ENCODE measurements around the gene ZFYVE28. TPM values are rescaled to one million over a fixed set of nuclear protein-coding genes. Genes with fewer than 3 reads are reported as not detected.

The ZFYVE28 gene
- total RNA-seq, 1 donor from 2014 or later: 11.3 TPM

DNA sequence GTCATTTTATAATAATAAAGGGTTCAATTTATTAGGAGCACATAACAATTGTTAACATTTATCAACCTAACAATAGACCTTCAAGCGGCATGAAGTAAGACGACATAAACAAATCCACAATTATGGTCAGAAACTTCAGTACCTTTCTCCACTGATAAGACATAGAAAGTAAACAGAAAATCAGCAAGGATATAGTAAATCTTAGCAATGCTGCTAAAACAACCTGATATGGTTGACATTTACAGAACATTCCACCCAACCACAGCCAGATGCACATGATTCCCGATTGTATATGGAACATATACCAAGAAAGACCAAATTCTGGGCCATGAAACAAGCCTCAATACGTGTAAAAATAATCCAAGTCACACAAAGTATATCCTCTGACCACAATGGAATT, 71.3 kb downstream of the ZFYVE28 start:
- DNase-seq (ENCODE audit: extremely low spot score in 2 of 2): no peak
- no peak overlapping the region for H3K4me3 ChIP-seq
- H3K36me3 ChIP-seq: no peaks in the 10 kb centered on the region
- H3K4me1 ChIP-seq: no peaks in the 10 kb centered on the region
- no peaks in the 10 kb centered on the region for H3K27me3 ChIP-seq
- H3K27ac ChIP-seq: no peak overlapping the region
- intact Hi-C loops (cut with DNase I): no loop called here
- H3K9me3 ChIP-seq: no peaks in the 10 kb centered on the region
- TF ChIP-seq POLR2AphosphoS5 (IDR thresholded peaks at IDR 0.05; ENCODE audit: insufficient read depth in 1 of 2, low read depth in 1 of 2) (no peak), POLR2A (IDR thresholded peaks at IDR 0.05) (no peak)
- TF ChIP-seq, protein P1, sequence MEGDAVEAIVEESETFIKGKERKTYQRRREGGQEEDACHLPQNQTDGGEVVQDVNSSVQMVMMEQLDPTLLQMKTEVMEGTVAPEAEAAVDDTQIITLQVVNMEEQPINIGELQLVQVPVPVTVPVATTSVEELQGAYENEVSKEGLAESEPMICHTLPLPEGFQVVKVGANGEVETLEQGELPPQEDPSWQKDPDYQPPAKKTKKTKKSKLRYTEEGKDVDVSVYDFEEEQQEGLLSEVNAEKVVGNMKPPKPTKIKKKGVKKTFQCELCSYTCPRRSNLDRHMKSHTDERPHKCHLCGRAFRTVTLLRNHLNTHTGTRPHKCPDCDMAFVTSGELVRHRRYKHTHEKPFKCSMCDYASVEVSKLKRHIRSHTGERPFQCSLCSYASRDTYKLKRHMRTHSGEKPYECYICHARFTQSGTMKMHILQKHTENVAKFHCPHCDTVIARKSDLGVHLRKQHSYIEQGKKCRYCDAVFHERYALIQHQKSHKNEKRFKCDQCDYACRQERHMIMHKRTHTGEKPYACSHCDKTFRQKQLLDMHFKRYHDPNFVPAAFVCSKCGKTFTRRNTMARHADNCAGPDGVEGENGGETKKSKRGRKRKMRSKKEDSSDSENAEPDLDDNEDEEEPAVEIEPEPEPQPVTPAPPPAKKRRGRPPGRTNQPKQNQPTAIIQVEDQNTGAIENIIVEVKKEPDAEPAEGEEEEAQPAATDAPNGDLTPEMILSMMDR (IDR thresholded peaks at IDR 0.05): no peak

DNA sequence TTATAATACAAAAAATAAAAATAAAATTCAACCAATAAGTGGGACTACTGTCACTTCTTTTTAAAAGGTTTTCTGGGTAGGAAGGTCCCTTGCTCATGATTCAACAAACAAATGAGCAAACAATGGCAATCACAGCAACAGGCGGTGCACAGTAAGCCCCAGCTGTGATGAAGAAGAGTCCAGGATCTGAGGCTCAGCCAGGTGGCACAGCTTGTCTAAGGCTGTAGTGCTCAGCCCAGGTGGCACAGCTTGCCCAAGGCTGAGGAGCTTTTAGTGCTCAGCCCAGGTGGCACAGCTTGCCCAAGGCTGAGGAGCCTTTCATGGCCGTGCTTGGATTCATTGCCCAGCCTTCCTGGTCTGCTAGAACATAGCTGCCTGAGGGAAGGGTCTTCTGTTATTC, 75.0 kb downstream of the ZFYVE28 start:
- H3K27me3 ChIP-seq: no peaks in the 10 kb centered on the region
- H3K27ac ChIP-seq: no peak overlapping the region
- no peaks in the 10 kb centered on the region for H3K9me3 ChIP-seq
- intact Hi-C loops (cut with DNase I): no loop called here
- TF ChIP-seq, protein P1 (IDR thresholded peaks at IDR 0.05): no peak
- TF ChIP-seq POLR2AphosphoS5 (IDR thresholded peaks at IDR 0.05; ENCODE audit: insufficient read depth in 1 of 2, low read depth in 1 of 2) (no peak), POLR2A (IDR thresholded peaks at IDR 0.05) (no peak)
- no peaks in the 10 kb centered on the region for H3K4me1 ChIP-seq
- DNase-seq (ENCODE audit: extremely low spot score in 2 of 2): peak in 1 of 2 donors; percentile 49
- no peak overlapping the region for H3K4me3 ChIP-seq
- H3K36me3 ChIP-seq: no peaks in the 10 kb centered on the region

DNA sequence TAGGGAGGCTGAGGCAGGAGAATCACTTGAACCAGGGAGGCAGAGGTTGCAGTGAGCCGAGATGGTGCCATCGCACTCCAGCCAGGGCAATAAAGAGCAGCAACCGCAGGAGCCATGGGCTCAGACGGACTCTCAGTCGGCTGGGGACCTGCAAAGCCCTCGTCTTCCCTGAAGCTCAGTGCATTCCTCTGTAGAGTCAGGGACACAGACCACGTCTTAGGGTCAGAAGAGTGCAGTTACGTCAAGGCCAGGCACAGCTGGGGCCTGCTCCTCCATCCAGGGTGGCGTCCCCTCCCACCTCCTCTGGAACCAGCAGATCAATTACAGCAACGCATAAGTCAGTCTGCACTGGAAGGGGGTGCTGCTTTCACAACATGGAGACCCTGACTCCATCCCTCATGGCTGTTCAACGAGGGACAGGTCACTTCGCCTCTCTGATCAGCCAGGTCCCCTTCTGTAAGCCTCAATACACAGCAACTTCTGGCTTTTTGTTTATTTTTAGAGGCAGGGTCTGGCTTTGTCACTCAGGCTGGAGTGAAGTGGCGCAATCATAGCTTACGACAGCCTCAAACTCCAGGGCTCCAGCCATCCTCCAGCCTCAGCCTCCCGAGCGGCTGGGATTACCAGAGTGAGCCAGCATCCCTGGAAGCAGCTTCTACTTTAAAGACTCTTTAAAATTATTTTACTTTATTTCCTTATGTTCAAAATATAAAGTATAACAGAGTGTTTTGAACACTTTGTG, 76.4 kb downstream of the ZFYVE28 start:
- intact Hi-C loops (cut with DNase I): no loop called here
- Histone ChIP-seq H3K4me3 (no peak overlapping the region), H3K9me3 (no peaks in the 10 kb centered on the region), H3K27ac (no peak overlapping the region), H3K27me3 (no peaks in the 10 kb centered on the region), H3K36me3 (no peaks in the 10 kb centered on the region), H3K4me1 (no peaks in the 10 kb centered on the region)
- no peak for TF ChIP-seq POLR2AphosphoS5 (IDR thresholded peaks at IDR 0.05; ENCODE audit: insufficient read depth in 1 of 2, low read depth in 1 of 2)
- TF ChIP-seq, protein P1 (IDR thresholded peaks at IDR 0.05): no peak
- no peak for TF ChIP-seq POLR2A (IDR thresholded peaks at IDR 0.05)
- peak; percentile 49 to 56 for DNase-seq (ENCODE audit: extremely low spot score in 2 of 2)

DNA sequence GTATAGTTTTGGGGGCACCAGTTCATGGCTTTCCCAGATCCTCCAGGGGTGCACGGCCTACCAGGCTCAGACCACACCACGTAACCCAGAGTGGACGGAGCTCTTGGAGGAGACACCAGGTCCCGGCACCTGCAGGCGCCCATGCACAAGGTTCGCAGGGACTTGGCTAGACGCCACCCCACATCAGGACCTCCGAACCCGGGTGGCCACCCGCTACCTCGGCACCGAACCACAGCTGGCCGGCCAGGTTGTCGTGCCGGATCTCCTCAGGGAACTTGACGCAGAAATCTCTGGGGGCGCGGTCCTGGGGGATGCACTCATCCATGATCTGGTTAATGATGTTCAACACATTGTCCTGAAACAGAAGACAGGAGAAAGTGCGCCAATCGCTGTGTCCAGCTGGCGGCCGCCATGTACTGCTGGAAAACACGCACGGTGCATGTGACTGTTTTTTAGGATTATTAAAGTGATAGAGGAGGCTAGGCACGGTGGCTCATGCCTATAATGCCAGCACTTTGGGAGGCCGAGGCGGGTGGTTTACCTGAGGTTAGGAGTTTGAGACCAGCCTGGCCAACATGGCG, 77.1 kb downstream of the ZFYVE28 start:
- Histone ChIP-seq H3K36me3 (no peaks in the 10 kb centered on the region), H3K27me3 (no peaks in the 10 kb centered on the region), H3K4me1 (no peaks in the 10 kb centered on the region), H3K27ac (no peak overlapping the region), H3K4me3 (no peak overlapping the region), H3K9me3 (no peaks in the 10 kb centered on the region)
- TF ChIP-seq, protein P1 (IDR thresholded peaks at IDR 0.05): no peak
- no peak for TF ChIP-seq POLR2AphosphoS5 (IDR thresholded peaks at IDR 0.05; ENCODE audit: insufficient read depth in 1 of 2, low read depth in 1 of 2)
- no peak for TF ChIP-seq POLR2A (IDR thresholded peaks at IDR 0.05)
- intact Hi-C loops (cut with DNase I): no loop called here
- DNase-seq (ENCODE audit: extremely low spot score in 2 of 2): peak; percentile 40 to 90

All from vagina (tissue), 2 donors.